ENCODE data around the gene CHAC1. TPM values are rescaled to one million over a fixed set of nuclear protein-coding genes. Genes with fewer than 3 reads are reported as not detected.

Gene CHAC1, protein sequence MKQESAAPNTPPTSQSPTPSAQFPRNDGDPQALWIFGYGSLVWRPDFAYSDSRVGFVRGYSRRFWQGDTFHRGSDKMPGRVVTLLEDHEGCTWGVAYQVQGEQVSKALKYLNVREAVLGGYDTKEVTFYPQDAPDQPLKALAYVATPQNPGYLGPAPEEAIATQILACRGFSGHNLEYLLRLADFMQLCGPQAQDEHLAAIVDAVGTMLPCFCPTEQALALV
- 9.8 and 14.0 TPM in 2 replicates for total RNA-seq

DNA sequence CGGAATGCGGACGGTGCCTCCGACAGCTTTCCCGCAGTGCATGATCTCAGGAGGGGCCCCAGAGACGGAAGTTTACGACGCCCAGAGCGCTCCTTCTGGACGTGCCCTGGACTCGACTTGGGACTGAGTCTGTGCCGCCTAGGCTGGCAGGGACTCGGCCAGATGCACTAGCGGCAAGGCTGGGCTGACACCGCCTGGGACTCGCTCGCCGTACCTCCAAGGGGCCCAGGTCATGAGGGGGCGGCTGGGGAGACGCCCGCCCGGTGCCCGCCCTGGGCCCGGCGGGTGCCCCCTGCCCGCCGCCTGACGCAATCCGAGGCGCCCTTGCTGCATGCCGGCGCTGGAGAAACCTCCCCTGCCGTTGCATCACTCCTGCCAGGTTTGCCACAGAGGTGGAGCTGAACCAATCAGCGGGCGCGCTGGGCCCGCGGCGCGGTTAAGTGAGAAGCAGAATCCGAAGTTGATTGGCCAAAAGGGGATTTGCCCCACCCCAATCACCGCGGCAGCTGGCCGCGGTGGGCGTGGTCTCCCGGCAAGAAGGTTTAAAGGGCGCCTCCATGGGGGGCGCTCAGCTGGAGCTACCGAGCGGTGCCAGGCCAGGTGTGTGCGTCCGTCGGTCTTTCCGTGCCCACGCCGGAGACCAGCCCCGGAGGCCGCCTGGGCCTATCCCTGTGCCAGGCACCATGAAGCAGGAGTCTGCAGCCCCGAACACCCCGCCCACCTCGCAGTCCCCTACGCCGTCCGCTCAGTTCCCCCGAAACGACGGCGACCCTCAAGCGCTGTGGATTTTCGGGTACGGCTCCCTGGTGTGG, at the start of gene CHAC1:
Gene CHAC1, plus strand, starts transcription at position 571 of the 812 bp plus-strand sequence. Its CDS starts 113 bp downstream, at position 684.

DNA sequence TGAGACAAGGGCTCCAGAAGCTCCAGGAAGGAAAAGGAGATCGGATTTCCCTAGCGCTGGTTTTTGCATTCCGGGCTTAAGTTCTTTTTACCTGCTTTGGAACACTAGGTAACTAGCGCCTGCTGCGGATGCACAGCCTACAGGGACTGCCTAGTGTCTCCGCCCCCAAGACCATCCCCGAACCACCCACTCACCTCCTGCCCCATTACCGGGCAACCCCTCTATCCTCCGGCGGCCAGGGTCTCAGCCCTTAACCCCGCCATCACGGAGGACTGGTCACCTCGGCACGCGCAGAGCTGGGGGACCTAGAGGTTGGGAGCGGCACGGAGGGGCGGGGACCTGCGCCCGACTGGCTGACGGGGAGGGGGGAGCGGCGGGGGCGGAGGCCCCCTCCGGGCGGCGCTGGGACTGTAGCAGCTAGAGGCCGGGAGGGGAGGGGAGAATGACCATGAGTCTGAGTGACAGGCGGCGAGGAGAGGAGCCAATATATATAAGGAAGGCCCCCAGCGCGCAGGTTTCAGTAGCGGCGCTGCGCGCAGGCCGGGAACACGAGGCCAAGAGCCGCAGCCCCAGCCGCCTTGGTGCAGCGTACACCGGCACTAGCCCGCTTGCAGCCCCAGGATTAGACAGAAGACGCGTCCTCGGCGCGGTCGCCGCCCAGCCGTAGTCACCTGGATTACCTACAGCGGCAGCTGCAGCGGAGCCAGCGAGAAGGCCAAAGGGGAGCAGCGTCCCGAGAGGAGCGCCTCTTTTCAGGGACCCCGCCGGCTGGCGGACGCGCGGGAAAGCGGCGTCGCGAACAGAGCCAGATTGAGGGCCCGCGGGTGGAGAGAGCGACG, 24.2 kb upstream of the CHAC1 start, which contains the start of gene DLL4:
Gene DLL4, plus strand, starts transcription at position 520 of the 839 bp plus-strand sequence. CDS start 329 bp downstream, outside the sequence.

Small RNAs within 50 kb of the gene (small RNA-seq; reads per million reads assigned to genes)
- gene ISCA1P4, result not detected

Other genes with a start within 250 kb of the CHAC1 start
- gene RMDN3, start 198.2 kb upstream of the CHAC1 start, total RNA-seq, result 17.4 and 18.5 TPM in 2 replicates
- 5.2 and 5.5 TPM in 2 replicates for gene GCHFR, start 189.4 kb upstream of the CHAC1 start, total RNA-seq
- gene C15orf62, start 183.5 kb upstream of the CHAC1 start, total RNA-seq, result 0.11 and 0.26 TPM in 2 replicates
- 14.6 and 22.3 TPM in 2 replicates for gene ZFYVE19, start 146.4 kb upstream of the CHAC1 start, total RNA-seq
- gene DNAJC17, start 146.0 kb upstream of the CHAC1 start, total RNA-seq, result 23.9 and 26.1 TPM in 2 replicates
- not detected in 2 replicates for gene PPP1R14D, start 124.8 kb upstream of the CHAC1 start, total RNA-seq
- 0.26 and 0.97 TPM in 2 replicates for gene SPINT1, start 109.4 kb upstream of the CHAC1 start, total RNA-seq
- not detected in 2 replicates for gene RHOV, start 79.2 kb upstream of the CHAC1 start, total RNA-seq
- gene VPS18, start 59.0 kb upstream of the CHAC1 start, total RNA-seq, result 37.6 and 38.8 TPM in 2 replicates
- gene DLL4, start 24.1 kb upstream of the CHAC1 start, total RNA-seq, result 0.11 TPM in 1 of 2 replicates, not detected in the other
- gene INO80, start 162.8 kb downstream of the CHAC1 start, total RNA-seq, result 24.4 and 24.6 TPM in 2 replicates